Common myeloid progenitor, CD34-positive (primary cell): ENCODE data around the gene DEGS1.
"Not testable (repeated sequence)": the region's sequence is repeated elsewhere in the genome, so short reads cannot be mapped to it uniquely, and the experiment has no call there.

ENCODE experiments used
- CTCF ChIA-PET: fragments of 350-600 bp; sonication (Branson Sonifier 250); formaldehyde crosslinking; loops from one replicate; lab custom pipeline; 2021; ENCODE audit warnings: antibody characterized with exemption; lab: Charles Lee
- POLR2A ChIA-PET: fragments of 350-600 bp; sonication (Branson Sonifier 250); formaldehyde crosslinking; loops from one replicate; lab custom pipeline; 2021; ENCODE audit warnings: antibody characterized with exemption; lab: Charles Lee
- DNase-seq, 3 donors: peaks; one replicate each; pipeline versions ENCODE4 v3.0.0 to v3.0.0-alpha.2; 2013
- H3K27ac ChIP-seq, 2 experiments: 1 replicate in 1 of 2; 2 replicates in 1 of 2; pipeline ENCODE4 v1.7.0; 2013; ENCODE audit warnings: inconsistent platforms in 2 of 2, low read length in 2 of 2, mild to moderate bottlenecking in 2 of 2, low read depth in 1 of 2, moderate library complexity in 1 of 2; ENCODE audit not compliant: severe bottlenecking in 2 of 2, insufficient read depth in 1 of 2, poor library complexity in 1 of 2
- H3K27me3 ChIP-seq, 5 experiments: replicated peaks in 2 of 5; 1 replicate in 3 of 5; 2 replicates in 2 of 5; pipeline versions ENCODE4 v1.6.1 to v1.7.0; 2013; ENCODE audit warnings: low read length in 4 of 5, mild to moderate bottlenecking in 2 of 5, moderate library complexity in 2 of 5, inconsistent platforms in 1 of 5; ENCODE audit not compliant: insufficient read depth in 5 of 5, control insufficient read depth in 4 of 5
- H3K36me3 ChIP-seq, 4 experiments: 1 replicate in 2 of 4; 2 replicates in 2 of 4; pipeline versions ENCODE4 v1.6.1 to v1.7.0; 2013; ENCODE audit warnings: low read length in 3 of 4, control low read depth in 1 of 4, mild to moderate bottlenecking in 1 of 4; ENCODE audit not compliant: control insufficient read depth in 4 of 4, insufficient read depth in 4 of 4
- H3K4me1 ChIP-seq, 4 experiments: 1 replicate in 3 of 4; 2 replicates in 1 of 4; pipeline versions ENCODE4 v1.6.1 to v1.7.1; 2013; ENCODE audit warnings: low read length in 3 of 4, mild to moderate bottlenecking in 3 of 4, control low read depth in 1 of 4, inconsistent platforms in 1 of 4, moderate library complexity in 1 of 4; ENCODE audit not compliant: control insufficient read depth in 4 of 4, insufficient read depth in 4 of 4; ENCODE audit errors: control extremely low read depth in 1 of 4
- H3K4me3 ChIP-seq, 7 experiments: 1 replicate in 4 of 7; 2 replicates in 3 of 7; pipeline versions ENCODE4 v1.5.1 to v1.7.0; 2013; ENCODE audit warnings: mild to moderate bottlenecking in 7 of 7, low read length in 6 of 7, moderate library complexity in 6 of 7, inconsistent platforms in 2 of 7, low read depth in 2 of 7, control low read depth in 1 of 7; ENCODE audit not compliant: insufficient read depth in 4 of 7, control insufficient read depth in 1 of 7; ENCODE audit errors: extremely low read depth in 1 of 7
- H3K9me3 ChIP-seq, 5 experiments: 1 replicate in 4 of 5; 2 replicates in 1 of 5; pipeline versions ENCODE4 v1.6.1 to v1.7.1; 2013; ENCODE audit warnings: low read length in 4 of 5, mild to moderate bottlenecking in 2 of 5, inconsistent platforms in 1 of 5, low read depth in 1 of 5, moderate library complexity in 1 of 5; ENCODE audit not compliant: control insufficient read depth in 4 of 5, insufficient read depth in 2 of 5; ENCODE audit errors: control extremely low read depth in 1 of 5
- WGBS: methylation state at CpG from one replicate; pipeline ENCODE4 v1.1.5; 2013; ENCODE audit not compliant: insufficient coverage; 5-methylcytosine and 5-hydroxymethylcytosine counted together

Gene DEGS1

DNA sequence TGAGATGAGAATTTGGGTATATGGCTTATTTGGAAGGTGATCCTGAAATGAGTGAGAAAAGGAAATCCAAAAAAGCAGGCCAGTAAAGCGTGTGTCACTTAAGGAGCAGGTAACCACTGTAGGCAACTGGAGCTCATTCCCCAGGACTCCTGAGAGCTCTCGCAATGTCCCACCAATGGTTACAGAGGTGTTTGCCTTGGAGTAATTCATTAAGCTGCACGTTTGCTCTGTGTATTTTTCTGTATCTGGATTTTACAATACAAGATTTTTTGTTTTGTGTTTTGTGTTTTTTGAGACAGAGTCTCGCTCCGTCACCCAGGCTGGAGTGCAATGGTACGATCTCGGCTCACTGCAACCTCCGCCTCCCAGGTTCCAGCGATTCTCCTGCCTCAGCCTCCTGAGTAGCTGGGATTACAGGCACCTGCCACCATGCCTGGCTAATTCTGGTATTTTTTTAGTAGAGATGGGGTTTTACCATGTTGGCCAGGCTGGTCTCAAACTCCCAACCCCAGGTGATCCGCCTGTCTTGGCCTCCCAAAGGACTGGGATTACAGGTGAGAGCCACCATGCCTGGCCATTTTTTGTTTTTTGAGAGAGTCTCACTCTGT lies 23.0 kb downstream of the DEGS1 start:
- Histone ChIP-seq H3K4me1 (peaks cover 9 to 29% (median 16%) of the 10 kb centered on the region in 4 experiments), H3K4me3 (peak overlapping the region in 1 of 7 experiments; percentile 64), H3K27ac (peak overlapping the region in 1 of 2 experiments; percentile 21)
- H3K27me3 ChIP-seq, POLR2A ChIA-PET, H3K36me3 ChIP-seq, H3K9me3 ChIP-seq, DNase-seq: not testable (repeated sequence)
- 92% methylated on average over 3 of the region's 10 CpGs for WGBS
- CTCF ChIA-PET, result interaction anchor here (1.2 to 1.6 kb wide), 3 partner anchors 11 to 37 kb away, joined by 3 to 5 read pairs (median 4); no protein-coding TSS in a partner anchor

DNA sequence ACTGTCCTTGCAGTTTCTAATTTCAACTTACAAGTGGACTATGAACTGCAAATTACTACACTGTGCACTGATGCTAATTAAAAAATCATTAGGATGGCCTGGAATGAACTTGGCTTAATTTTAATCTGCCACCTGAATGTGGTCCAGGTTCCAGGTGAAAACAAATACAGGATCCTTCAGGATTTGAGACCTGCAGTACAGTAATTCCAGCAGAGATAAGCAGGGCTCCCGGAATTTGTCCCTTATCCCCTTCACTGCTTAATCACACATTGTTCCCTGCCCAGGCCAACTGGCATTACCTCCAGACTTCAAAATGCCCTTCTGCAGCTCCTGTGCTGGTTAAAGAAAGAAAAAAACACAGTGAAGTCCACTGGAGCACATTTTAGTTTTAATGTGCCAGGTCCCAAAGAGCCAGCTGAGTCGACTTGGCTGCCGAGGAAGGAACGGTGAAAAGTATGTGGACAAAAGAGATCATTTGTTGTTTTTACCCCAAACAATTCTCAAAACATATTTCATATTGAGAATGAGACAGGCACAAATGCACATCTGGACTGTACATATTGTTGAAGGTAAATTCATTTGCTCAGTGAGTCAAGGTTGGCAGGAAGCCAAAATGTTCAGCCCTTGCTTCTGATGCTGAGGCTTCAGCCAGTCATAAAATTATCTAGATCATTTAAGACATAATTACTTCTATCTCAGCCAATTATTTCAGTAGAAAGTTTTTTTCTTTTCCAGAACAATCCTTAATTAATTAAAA lies 28.3 kb downstream of the DEGS1 start:
- POLR2A ChIA-PET, result interaction anchor here (0.6 kb wide), 1 partner anchor 42 kb away, joined by 3 read pairs; no protein-coding TSS in a partner anchor
- Histone ChIP-seq H3K27ac (no peak overlapping the region), H3K4me3 (no peak overlapping the region), H3K9me3 (no peaks in the 10 kb centered on the region), H3K4me1 (peaks cover 0 to 6% (median 0%) of the 10 kb centered on the region in 4 experiments), H3K27me3 (no peaks in the 10 kb centered on the region), H3K36me3 (no peaks in the 10 kb centered on the region)
- CTCF ChIA-PET, result interaction anchor here (2.4 kb wide), 1 partner anchor 42 kb away, joined by 5 read pairs; no protein-coding TSS in a partner anchor
- peak in 2 of 3 donors; percentile 26 to 33 for DNase-seq
- WGBS, result no CpG with 5 or more reads among the region's 4 CpGs

DNA sequence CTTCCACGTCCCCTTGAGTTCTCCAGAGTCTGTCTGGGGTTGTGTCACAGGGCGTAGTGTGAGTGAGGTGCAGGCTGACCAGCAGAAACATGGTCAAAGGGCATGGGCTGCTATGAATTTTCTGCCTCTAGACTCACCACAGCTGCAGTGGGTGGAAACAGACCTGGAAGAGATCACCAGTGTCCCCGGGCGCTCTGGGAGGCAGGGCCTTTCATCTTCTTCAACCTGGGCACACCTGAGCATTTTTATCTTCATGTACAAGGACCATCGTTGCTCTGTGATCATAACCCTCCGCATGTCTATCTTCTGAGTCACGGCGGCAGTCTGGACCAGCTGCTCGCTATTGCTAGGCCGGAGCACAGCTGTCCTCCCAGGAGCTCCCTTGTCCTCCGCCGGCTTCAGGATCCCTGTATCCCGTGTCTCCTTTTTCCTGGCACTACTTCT lies 29.6 kb downstream of the DEGS1 start:
- Histone ChIP-seq H3K4me3 (no peak overlapping the region), H3K27ac (no peak overlapping the region), H3K27me3 (no peaks in the 10 kb centered on the region), H3K9me3 (no peaks in the 10 kb centered on the region), H3K4me1 (peaks cover 0 to 6% (median under 1%) of the 10 kb centered on the region in 4 experiments), H3K36me3 (no peaks in the 10 kb centered on the region)
- WGBS, result 99% methylated on average over 13 of the region's 13 CpGs
- POLR2A ChIA-PET, result interaction anchor here (0.7 kb wide), 1 partner anchor 90 kb away, joined by 5 read pairs; no protein-coding TSS in a partner anchor
- CTCF ChIA-PET, result interaction anchor here (2.4 kb wide), 1 partner anchor 44 kb away, joined by 5 read pairs; no protein-coding TSS in a partner anchor
- no peak for DNase-seq

DNA sequence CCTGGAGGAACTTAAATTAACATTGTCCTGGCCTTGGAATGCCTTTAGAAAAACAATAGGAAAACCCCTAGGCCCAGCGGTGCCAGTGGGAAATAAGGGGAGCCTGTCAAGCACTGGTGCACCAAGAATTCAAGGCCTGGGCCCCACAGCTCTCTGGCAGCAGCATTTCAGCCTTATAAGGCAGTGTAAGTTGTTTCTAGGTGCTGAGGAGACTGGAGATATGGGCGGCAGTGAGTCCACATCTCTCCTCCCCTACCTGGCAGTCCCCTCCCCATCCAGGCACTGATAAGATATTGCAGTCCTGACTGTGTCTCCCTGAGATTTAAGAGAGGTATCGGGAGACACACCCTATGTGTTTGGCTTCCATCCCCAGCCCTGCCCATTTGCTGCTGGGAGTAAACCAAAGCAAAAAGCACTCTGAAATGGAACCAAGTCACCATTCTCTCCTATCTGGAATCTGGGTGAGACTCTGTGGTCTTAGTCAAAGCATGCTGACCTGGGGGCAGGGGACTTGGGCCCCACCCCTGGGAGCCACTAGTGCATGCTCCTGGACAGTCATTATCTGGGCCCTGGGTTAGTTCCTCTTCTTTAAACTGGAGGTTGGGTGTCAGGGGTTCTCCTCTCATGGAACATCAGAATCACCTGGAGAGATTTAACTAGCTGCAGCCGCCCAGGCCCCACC lies 30.5 kb downstream of the DEGS1 start:
- Histone ChIP-seq H3K36me3 (no peaks in the 10 kb centered on the region), H3K27me3 (no peaks in the 10 kb centered on the region), H3K4me3 (no peak overlapping the region), H3K27ac (no peak overlapping the region), H3K4me1 (peaks cover 0 to 14% (median 5%) of the 10 kb centered on the region in 4 experiments), H3K9me3 (no peaks in the 10 kb centered on the region)
- ChIA-PET CTCF (no interaction called here), POLR2A (interaction anchor here (0.7 kb wide), 1 partner anchor 90 kb away, joined by 5 read pairs; no protein-coding TSS in a partner anchor)
- no peak for DNase-seq
- 91% methylated on average over 4 of the region's 4 CpGs for WGBS

DNA sequence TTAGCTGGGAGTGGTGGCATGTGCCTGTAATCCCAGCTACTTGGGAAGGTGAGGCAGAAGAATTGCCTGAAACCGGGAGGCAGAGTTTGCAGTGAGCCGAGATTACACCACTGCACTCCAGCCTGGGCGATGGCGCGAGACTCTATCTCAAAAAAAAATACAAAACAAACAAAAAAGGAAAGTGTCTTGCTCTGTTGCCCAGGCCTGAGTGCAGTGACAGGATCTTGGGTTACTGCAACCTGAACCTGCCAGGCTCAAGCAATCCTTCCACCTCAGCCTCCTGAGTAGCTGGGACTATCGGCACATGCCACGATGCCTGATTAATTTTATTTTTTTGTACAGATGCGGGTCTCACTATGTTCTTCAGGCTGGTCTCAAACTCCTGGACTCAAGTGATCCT lies 33.3 kb downstream of the DEGS1 start:
- Histone ChIP-seq H3K36me3 (no peaks in the 10 kb centered on the region), H3K27me3 (no peaks in the 10 kb centered on the region), H3K27ac (no peak overlapping the region), H3K4me1 (peaks cover 0 to 14% (median 5%) of the 10 kb centered on the region in 4 experiments), H3K4me3 (no peak overlapping the region), H3K9me3 (no peaks in the 10 kb centered on the region)
- POLR2A ChIA-PET, result no interaction called here
- CTCF ChIA-PET, result interaction anchor here (0.7 to 1.6 kb wide), 2 partner anchors 11 to 23 kb away, joined by 4 read pairs; no protein-coding TSS in a partner anchor
- DNase-seq, result no peak
- 100% methylated on average over 3 of the region's 8 CpGs for WGBS

DNA sequence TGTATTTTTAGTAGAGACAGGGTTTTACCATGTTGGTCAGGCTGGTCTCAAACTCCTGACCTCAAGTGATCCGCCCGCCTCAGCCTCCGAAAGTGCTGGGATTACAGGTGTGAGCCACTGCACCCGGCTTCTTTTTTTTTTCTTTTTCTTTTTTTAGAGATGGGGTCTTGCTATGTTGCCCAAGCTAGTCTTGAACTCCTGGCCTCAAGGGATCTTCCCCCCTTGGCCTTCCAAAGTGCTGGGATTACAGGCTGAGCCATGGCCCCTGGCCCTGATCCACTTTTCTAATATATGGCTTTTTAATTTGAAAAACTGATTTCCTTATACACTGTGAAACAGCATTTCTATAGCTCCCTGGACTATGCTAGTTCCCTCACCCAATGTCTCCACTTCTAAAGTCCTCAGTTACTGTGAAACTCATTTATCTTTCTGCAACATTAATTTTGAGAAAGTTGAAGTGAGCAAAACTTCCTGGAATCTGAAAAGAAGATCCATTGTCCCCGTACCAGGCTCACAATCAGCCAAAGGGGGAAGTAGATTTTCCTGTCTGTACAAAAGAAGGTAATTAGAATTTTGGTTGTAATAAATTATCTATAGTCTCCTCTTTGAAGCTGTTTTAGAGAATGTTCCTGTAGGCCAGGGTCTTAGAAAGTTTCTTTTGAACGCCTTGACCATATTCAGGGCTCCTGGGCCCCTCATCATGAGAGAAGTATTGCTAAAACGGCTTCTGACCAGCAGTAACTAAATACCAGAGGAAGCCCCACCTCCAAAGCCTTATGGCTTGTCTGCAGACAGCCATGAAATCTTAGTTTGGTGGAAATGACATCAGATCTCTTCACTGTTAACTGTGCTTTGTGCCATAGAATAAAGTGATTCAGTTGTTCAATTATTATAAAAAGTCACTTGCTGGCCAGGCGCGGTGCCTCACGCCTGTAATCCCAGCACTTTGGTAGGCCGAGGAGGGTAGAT lies 34.9 kb downstream of the DEGS1 start:
- peaks cover 0 to 14% (median 5%) of the 10 kb centered on the region in 4 experiments for H3K4me1 ChIP-seq
- H3K4me3 ChIP-seq, result no peak overlapping the region
- H3K9me3 ChIP-seq, result no peaks in the 10 kb centered on the region
- H3K27ac ChIP-seq, result peak overlapping the region in 1 of 2 experiments; percentile 53
- POLR2A ChIA-PET, result no interaction called here
- H3K36me3 ChIP-seq, result no peaks in the 10 kb centered on the region
- CTCF ChIA-PET, result interaction anchor here (1.6 kb wide), 2 partner anchors 12 to 57 kb away, joined by 3 to 4 read pairs; no protein-coding TSS in a partner anchor
- no peaks in the 10 kb centered on the region for H3K27me3 ChIP-seq
- peak in 1 of 3 donors; percentile 12 for DNase-seq
- WGBS, result 57% methylated on average over 6 of the region's 11 CpGs
